H1 (cell line): ENCODE data around the gene HORMAD2.

Experiments used
- BCL11A ChIP-seq, 2 experiments: IDR thresholded peaks; one replicate each; pipeline ENCODE4 v1.6.1; 2011; ENCODE audit warnings: low read depth in 2 of 2, low read length in 2 of 2, mild to moderate bottlenecking in 2 of 2
- CTCF ChIP-seq, 3 experiments: IDR thresholded peaks; 1 replicate in 2 of 3; 2 replicates in 1 of 3; pipeline versions ENCODE4 v1.5.1 to v1.6.1; 2011; ENCODE audit warnings: low read length in 3 of 3, mild to moderate bottlenecking in 3 of 3, inconsistent platforms in 2 of 3, low read depth in 1 of 3, moderate library complexity in 1 of 3; ENCODE audit not compliant: insufficient read depth in 1 of 3; ENCODE audit errors: control extremely low read depth in 1 of 3
- EP300 ChIP-seq, 2 experiments: IDR thresholded peaks; 1 replicate in 1 of 2; 2 replicates in 1 of 2; pipeline ENCODE4 v1.6.1; 2011 to 2012; ENCODE audit warnings: low read depth in 2 of 2, low read length in 2 of 2, mild to moderate bottlenecking in 2 of 2, borderline replicate concordance in 1 of 2, inconsistent platforms in 1 of 2, moderate library complexity in 1 of 2
- EZH2 ChIP-seq: fragments of 200-600 bp; sonication (generic); IDR thresholded peaks from 2 replicates; pipeline ENCODE4 v1.7.1; 2012; ENCODE audit warnings: low read depth, mild to moderate bottlenecking, moderate library complexity, low read length, inconsistent platforms; ENCODE audit not compliant: severe bottlenecking
- MAX ChIP-seq: IDR thresholded peaks from 2 replicates; pipeline ENCODE4 v1.6.1; 2012; ENCODE audit warnings: inconsistent platforms
- PHF8 ChIP-seq: fragments of 200-600 bp; sonication (generic); conservative IDR thresholded peaks from 2 replicates; pipeline ENCODE4 v1.7.1; 2012; ENCODE audit warnings: low read depth, mild to moderate bottlenecking, inconsistent platforms, low read length, moderate library complexity
- POLR2AphosphoS5 ChIP-seq: IDR thresholded peaks from 2 replicates; pipeline ENCODE4 v1.6.1; 2011; ENCODE audit warnings: low read depth, low read length
- SP1 ChIP-seq: IDR thresholded peaks from 2 replicates; pipeline ENCODE4 v1.6.1; 2011; ENCODE audit warnings: low read depth, low read length
- TBP ChIP-seq: IDR thresholded peaks from 2 replicates; pipeline ENCODE4 v1.6.1; 2011; ENCODE audit warnings: low read depth, low read length, improper control_type of control experiment
- YY1 ChIP-seq: IDR thresholded peaks from 2 replicates; pipeline ENCODE4 v1.6.1; 2011; ENCODE audit warnings: low read depth, mild to moderate bottlenecking, low read length

GRCh38 chr22:30223303-30223702 is 143.0 kb downstream of the HORMAD2 start:
- no peak for TF ChIP-seq CTCF (IDR thresholded peaks at IDR 0.05; ENCODE audit: control extremely low read depth in 1 of 3, insufficient read depth in 1 of 3, low read depth in 1 of 3, low read length in 3 of 3)
- no peak for TF ChIP-seq YY1
- no peak for TF ChIP-seq MAX
- no peak for TF ChIP-seq POLR2AphosphoS5
- TF ChIP-seq EZH2 = no peak
- TF ChIP-seq PHF8 = no peak
- no peak for TF ChIP-seq BCL11A (IDR thresholded peaks at IDR 0.05; ENCODE audit: low read depth in 2 of 2, low read length in 2 of 2)
- TF ChIP-seq SP1 = no peak
- no peak for TF ChIP-seq TBP
- TF ChIP-seq EP300 (IDR thresholded peaks at IDR 0.05; ENCODE audit: borderline replicate concordance in 1 of 2, low read depth in 2 of 2, low read length in 2 of 2) = no peak
